ENCODE results near the gene LAIR2.

LAIR2 gene

DNA sequence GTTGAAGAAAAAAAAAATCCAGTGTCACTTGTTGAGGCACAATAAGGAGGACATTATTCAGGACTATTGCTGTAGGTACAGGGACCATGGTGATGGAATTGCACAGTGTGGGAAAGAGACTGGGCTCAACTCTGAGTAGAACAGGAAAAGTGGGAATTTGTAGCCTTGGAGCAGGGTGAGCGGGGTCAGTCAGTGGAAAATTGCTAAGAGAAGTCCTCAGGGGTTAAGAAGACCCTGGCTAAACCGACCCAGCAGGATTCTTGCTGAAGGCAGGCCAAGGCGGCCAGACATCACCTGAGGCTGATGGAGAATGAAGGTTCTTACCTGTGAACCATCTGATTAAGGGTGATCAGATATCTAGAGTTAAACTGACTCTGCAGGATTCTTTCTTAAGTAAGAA lies 12.5 kb downstream of the LAIR2 start:
- TF ChIP-seq CTCF (IDR thresholded peaks at IDR 0.05; ENCODE audit: insufficient read depth, low read length, poor library complexity, severe bottlenecking) (no peak), EZH2phosphoT487 (conservative IDR thresholded peaks at IDR 0.05; ENCODE audit: low read length) (no peak)
- H3K27ac ChIP-seq (ENCODE audit: low read depth, low read length), result no peak overlapping the region
- no peaks in the 10 kb centered on the region for H3K27me3 ChIP-seq (ENCODE audit: low read length)
- no peaks in the 10 kb centered on the region for H3K36me3 ChIP-seq (ENCODE audit: low read length)
- H3K4me3 ChIP-seq (ENCODE audit: insufficient read depth, low read length, poor library complexity, severe bottlenecking), result no peak overlapping the region
- no peaks in the 10 kb centered on the region for H3K9me2 ChIP-seq (replicated peaks; ENCODE audit: insufficient read depth, low read length)
- no peaks in the 10 kb centered on the region for H3F3A ChIP-seq (ENCODE audit: insufficient read depth)
- H4K20me1 ChIP-seq (ENCODE audit: low read depth, low read length), result no peaks in the 10 kb centered on the region
- no peak overlapping the region for H3K4me2 ChIP-seq (ENCODE audit: low read depth, low read length, poor library complexity, severe bottlenecking)
- no peaks in the 10 kb centered on the region for H3K9me3 ChIP-seq (ENCODE audit: insufficient read depth, low read length)
- no peaks in the 10 kb centered on the region for H3K79me2 ChIP-seq (ENCODE audit: insufficient read depth, low read length)
- H3K9ac ChIP-seq (ENCODE audit: low read length), result no peak overlapping the region
- H2AFZ ChIP-seq (ENCODE audit: low read depth, low read length, severe bottlenecking), result no peak overlapping the region

GRCh38 chr19:54517483-54517882 lies 14.9 kb downstream of the LAIR2 start:
- Histone ChIP-seq H3K27me3 (ENCODE audit: low read length) (no peaks in the 10 kb centered on the region), H2AFZ (ENCODE audit: low read depth, low read length, severe bottlenecking) (no peak overlapping the region)

DNA sequence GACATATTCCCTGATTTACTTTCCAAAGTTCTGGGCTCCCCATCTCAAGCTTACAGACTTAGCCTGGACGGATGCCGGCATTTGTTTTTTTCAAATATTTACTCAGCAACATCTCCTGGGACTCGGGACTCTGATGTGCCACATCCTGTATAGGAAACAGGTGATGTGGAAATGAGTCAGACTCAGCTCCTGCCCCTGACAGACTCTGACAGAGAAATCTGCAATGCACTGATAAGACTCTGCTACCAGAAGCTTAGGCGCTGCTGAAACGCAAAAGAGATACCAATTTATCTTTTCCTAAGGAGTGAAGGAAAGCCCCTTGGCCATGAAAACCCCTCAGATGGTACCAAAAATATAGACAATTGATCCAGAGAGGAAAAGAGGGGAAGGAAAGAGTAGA lies 16.2 kb downstream of the LAIR2 start:
- TF ChIP-seq EZH2phosphoT487 (conservative IDR thresholded peaks at IDR 0.05; ENCODE audit: low read length) (no peak), CTCF (IDR thresholded peaks at IDR 0.05; ENCODE audit: insufficient read depth, low read length, poor library complexity, severe bottlenecking) (no peak)
- Histone ChIP-seq H3K27ac (ENCODE audit: low read depth, low read length) (no peak overlapping the region), H3K9me3 (ENCODE audit: insufficient read depth, low read length) (no peaks in the 10 kb centered on the region)

More at GRCh38 chr19:54517483-54517882, 14.9 kb downstream of the LAIR2 start:
- no peaks in the 10 kb centered on the region for H3F3A ChIP-seq (ENCODE audit: insufficient read depth)
- H3K4me2 ChIP-seq (ENCODE audit: low read depth, low read length, poor library complexity, severe bottlenecking), result no peak overlapping the region
- H3K9me3 ChIP-seq (ENCODE audit: insufficient read depth, low read length), result no peaks in the 10 kb centered on the region
- no peak overlapping the region for H3K4me3 ChIP-seq (ENCODE audit: insufficient read depth, low read length, poor library complexity, severe bottlenecking)
- no peak overlapping the region for H3K27ac ChIP-seq (ENCODE audit: low read depth, low read length)
- TF ChIP-seq EZH2phosphoT487 (conservative IDR thresholded peaks at IDR 0.05; ENCODE audit: low read length), result no peak
- H3K9ac ChIP-seq (ENCODE audit: low read length), result no peak overlapping the region
- H3K79me2 ChIP-seq (ENCODE audit: insufficient read depth, low read length), result no peaks in the 10 kb centered on the region
- no peaks in the 10 kb centered on the region for H3K9me2 ChIP-seq (replicated peaks; ENCODE audit: insufficient read depth, low read length)
- no peaks in the 10 kb centered on the region for H3K36me3 ChIP-seq (ENCODE audit: low read length)
- no peaks in the 10 kb centered on the region for H4K20me1 ChIP-seq (ENCODE audit: low read depth, low read length)

GRCh38 chr19:54521022-54521859 lies 18.6 kb downstream of the LAIR2 start:
- no peak for TF ChIP-seq CTCF (IDR thresholded peaks at IDR 0.05; ENCODE audit: insufficient read depth, low read length, poor library complexity, severe bottlenecking)
- no peak for TF ChIP-seq EZH2phosphoT487 (conservative IDR thresholded peaks at IDR 0.05; ENCODE audit: low read length)
- H3K4me2 ChIP-seq (ENCODE audit: low read depth, low read length, poor library complexity, severe bottlenecking), result no peak overlapping the region

More for the DNA sequence above, 16.2 kb downstream of the LAIR2 start:
- H3K9ac ChIP-seq (ENCODE audit: low read length), result no peak overlapping the region
- H3K36me3 ChIP-seq (ENCODE audit: low read length), result no peaks in the 10 kb centered on the region
- H3F3A ChIP-seq (ENCODE audit: insufficient read depth), result no peaks in the 10 kb centered on the region
- H3K4me2 ChIP-seq (ENCODE audit: low read depth, low read length, poor library complexity, severe bottlenecking), result no peak overlapping the region
- no peak overlapping the region for H2AFZ ChIP-seq (ENCODE audit: low read depth, low read length, severe bottlenecking)
- H3K4me3 ChIP-seq (ENCODE audit: insufficient read depth, low read length, poor library complexity, severe bottlenecking), result no peak overlapping the region
- H4K20me1 ChIP-seq (ENCODE audit: low read depth, low read length), result no peaks in the 10 kb centered on the region
- H3K9me2 ChIP-seq (replicated peaks; ENCODE audit: insufficient read depth, low read length), result no peaks in the 10 kb centered on the region
- no peaks in the 10 kb centered on the region for H3K79me2 ChIP-seq (ENCODE audit: insufficient read depth, low read length)
- no peaks in the 10 kb centered on the region for H3K27me3 ChIP-seq (ENCODE audit: low read length)

More at GRCh38 chr19:54521022-54521859, 18.6 kb downstream of the LAIR2 start:
- no peaks in the 10 kb centered on the region for H3F3A ChIP-seq (ENCODE audit: insufficient read depth)
- no peaks in the 10 kb centered on the region for H3K9me2 ChIP-seq (replicated peaks; ENCODE audit: insufficient read depth, low read length)
- H4K20me1 ChIP-seq (ENCODE audit: low read depth, low read length), result no peaks in the 10 kb centered on the region
- no peak overlapping the region for H3K9ac ChIP-seq (ENCODE audit: low read length)
- H3K79me2 ChIP-seq (ENCODE audit: insufficient read depth, low read length), result no peaks in the 10 kb centered on the region
- no peak overlapping the region for H2AFZ ChIP-seq (ENCODE audit: low read depth, low read length, severe bottlenecking)
- H3K4me3 ChIP-seq (ENCODE audit: insufficient read depth, low read length, poor library complexity, severe bottlenecking), result no peak overlapping the region
- H3K9me3 ChIP-seq (ENCODE audit: insufficient read depth, low read length), result no peaks in the 10 kb centered on the region
- H3K36me3 ChIP-seq (ENCODE audit: low read length), result no peaks in the 10 kb centered on the region
- H3K27ac ChIP-seq (ENCODE audit: low read depth, low read length), result no peak overlapping the region
- H3K27me3 ChIP-seq (ENCODE audit: low read length), result no peaks in the 10 kb centered on the region
